COLO668 (cell line): Measurements from ENCODE around the gene CELF6.
A peak's percentile ranks its signal among the peaks of the same experiment; 100 is the strongest.

ENCODE experiments used
- DNase-seq: peaks from one replicate; lab custom pipeline; 2025; ENCODE audit not compliant: unreplicated experiment; lab: John Stamatoyannopoulos, UW

Gene CELF6

GRCh38 chr15:72319985-72320671 lies at the start of gene CELF6:
Gene CELF6 (minus strand): TSS chr15:72320157. CDS start chr15:72319874, 283 bp downstream.
- peak; percentile 88 for DNase-seq

- DNase-seq = no peak
These were observed 48.9 kb upstream of the CELF6 start for GRCh38 chr15:72368899-72369298.

GRCh38 chr15:72368325-72368724 lies 48.4 kb upstream of the CELF6 start:
- no peak for DNase-seq

GRCh38 chr15:72365844-72366243 lies 45.9 kb upstream of the CELF6 start:
- DNase-seq = no peak

- DNase-seq = no peak
These were observed 41.2 kb upstream of the CELF6 start for GRCh38 chr15:72361176-72361575.

GRCh38 chr15:72358650-72359171 lies 38.8 kb upstream of the CELF6 start:
- no peak for DNase-seq

GRCh38 chr15:72358121-72358520 lies 38.2 kb upstream of the CELF6 start:
- no peak for DNase-seq

GRCh38 chr15:72354496-72354895 lies 34.5 kb upstream of the CELF6 start:
- no peak for DNase-seq

GRCh38 chr15:72353266-72353665 lies 33.3 kb upstream of the CELF6 start:
- no peak for DNase-seq

GRCh38 chr15:72345806-72346205 lies 25.8 kb upstream of the CELF6 start:
- DNase-seq = no peak

GRCh38 chr15:72345280-72345679 lies 25.3 kb upstream of the CELF6 start:
- DNase-seq = no peak

GRCh38 chr15:72344602-72345001 lies 24.6 kb upstream of the CELF6 start:
- DNase-seq = no peak

GRCh38 chr15:72342385-72342784 lies 22.4 kb upstream of the CELF6 start:
- DNase-seq = peak; percentile 16

- DNase-seq = no peak
These were observed 21.4 kb upstream of the CELF6 start for GRCh38 chr15:72341361-72341760.

GRCh38 chr15:72340366-72340765 lies 20.4 kb upstream of the CELF6 start:
- DNase-seq = no peak

GRCh38 chr15:72339777-72340177 lies 19.8 kb upstream of the CELF6 start:
- DNase-seq = peak; percentile 52

GRCh38 chr15:72338617-72339321 lies 18.8 kb upstream of the CELF6 start:
- no peak for DNase-seq

- no peak for DNase-seq
These were observed 18.2 kb upstream of the CELF6 start for GRCh38 chr15:72338148-72338547.

- DNase-seq = no peak
These were observed 14.9 kb upstream of the CELF6 start for GRCh38 chr15:72334842-72335241.

- no peak for DNase-seq
These were observed 11.1 kb upstream of the CELF6 start for GRCh38 chr15:72331021-72331420.

- no peak for DNase-seq
These were observed 3.8 kb upstream of the CELF6 start for GRCh38 chr15:72323752-72324151.

- DNase-seq = no peak
These were observed 485 bp downstream of the CELF6 start for GRCh38 chr15:72319360-72319984.
